GM18517 (cell line): ENCODE measurements around the gene ADCY1.

Source experiments
- ATAC-seq: cut with Tn5 transposase; IDR thresholded peaks from one replicate; pipeline ENCODE4 v1.9.1; 2021; ENCODE audit warnings: mild to moderate bottlenecking, moderate library complexity; ENCODE audit not compliant: unreplicated experiment

The ADCY1 gene

DNA sequence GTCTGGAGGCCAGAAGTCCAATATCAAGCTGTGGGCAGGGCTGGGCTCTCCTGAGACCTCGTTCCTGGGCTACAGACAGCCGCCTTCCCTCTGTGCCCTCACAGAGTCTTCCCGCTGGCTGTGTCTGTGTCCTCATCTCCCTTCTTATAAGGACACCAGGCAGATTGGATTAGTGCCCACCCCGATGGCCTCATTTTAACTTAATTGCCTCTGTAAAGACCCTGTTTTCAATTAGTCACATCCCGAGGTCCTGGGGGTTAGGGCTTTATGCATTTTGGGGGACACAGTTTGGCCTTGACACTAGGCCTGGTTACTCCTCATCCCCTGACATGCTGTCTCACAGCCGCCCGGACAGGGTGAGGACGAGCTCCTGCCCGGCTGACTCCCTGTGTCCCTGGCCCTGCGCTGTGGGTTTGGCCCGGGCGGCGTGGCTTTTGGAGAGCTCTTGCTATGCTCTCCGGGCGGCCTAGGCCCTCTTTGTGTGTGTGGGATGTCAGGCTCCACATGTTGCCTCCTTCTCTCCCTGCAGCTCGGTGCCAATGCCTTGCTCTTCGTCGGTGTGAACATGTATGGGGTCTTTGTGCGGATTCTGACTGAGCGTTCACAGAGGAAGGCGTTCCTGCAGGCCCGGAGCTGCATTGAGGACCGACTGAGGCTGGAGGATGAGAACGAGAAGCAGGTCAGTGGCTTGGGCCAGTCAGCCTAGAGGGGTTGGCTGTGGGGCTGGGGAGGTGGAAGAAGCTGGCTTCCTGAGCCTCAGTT lies 18.2 kb downstream of the ADCY1 start:
- no peak for ATAC-seq

DNA sequence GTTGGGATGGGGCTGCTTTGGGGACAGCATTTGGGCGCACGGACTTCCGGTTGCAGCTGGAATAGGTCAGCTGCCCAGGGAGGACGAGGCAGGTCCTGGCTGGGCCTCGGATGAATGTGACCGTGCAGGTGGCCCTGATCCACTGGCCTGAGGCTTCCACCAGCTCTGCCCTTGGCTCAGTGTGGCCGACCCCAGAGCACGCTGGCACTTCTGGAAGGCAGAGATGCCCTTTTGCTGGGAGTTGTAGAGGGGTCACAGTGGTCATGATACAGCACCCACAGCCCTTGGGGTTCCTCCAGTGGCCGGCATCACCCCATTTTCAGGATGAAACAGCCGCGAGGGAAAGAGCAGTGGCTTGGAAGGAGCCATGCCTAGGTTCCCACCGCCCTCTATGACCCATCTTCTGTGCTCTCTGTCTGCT lies 19.0 kb downstream of the ADCY1 start:
- no peak for ATAC-seq

DNA sequence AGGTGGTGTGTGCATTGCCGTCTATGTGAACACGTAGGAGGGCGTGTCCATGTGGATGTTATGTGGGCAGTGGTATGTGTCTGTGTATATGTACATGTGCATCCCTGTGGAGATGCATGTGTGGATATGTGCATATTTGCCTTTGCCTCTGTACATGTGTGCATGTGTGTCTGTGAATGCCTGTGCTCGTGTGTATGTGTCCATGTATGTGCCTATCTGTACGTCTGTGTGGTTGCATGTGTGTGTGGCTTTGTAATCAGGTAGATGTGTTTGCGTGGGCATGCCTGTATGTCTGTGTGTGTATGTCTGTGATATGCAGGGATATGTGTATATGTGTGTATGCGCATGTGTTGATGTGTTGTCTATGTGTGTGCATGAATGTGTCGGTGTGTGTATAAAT lies 19.7 kb downstream of the ADCY1 start:
- no peak for ATAC-seq

DNA sequence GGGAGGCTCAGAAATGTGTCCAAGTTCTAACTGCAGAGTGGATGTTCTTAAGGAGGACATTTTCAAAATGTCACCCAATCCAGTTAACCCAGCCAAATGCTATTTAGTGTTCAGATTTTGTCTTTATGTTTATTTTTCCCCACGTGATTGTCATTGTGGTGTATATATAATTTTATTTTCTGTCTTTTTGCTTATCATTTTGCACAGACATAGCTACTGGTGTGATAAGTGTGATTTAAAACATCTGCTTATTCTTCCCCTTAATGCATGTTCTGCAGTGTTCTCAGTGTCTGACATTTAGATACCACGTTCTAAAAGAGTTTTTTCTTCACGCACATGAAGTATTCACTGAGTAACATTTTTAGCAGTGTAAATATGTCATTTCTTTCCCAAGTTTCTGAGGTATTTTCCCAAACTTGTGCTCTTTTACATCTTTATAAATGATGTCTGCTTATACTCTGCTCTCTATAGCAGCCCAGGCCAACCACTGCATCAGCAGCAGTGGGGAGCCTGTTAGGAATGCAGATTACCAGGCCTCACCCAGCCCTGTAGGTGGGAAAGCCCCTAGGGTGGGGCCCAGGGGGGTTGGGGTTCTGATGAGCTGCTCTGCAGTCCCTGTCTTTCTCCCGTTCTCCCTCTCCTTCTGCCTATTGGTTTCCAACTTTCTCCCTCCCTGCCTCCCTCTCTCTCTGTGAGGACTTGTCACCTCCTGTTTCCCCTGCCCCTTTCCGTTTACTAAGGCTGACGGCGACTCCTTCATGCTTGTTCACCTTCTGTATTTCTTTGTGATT lies 20.8 kb downstream of the ADCY1 start:
- ATAC-seq: no peak

DNA sequence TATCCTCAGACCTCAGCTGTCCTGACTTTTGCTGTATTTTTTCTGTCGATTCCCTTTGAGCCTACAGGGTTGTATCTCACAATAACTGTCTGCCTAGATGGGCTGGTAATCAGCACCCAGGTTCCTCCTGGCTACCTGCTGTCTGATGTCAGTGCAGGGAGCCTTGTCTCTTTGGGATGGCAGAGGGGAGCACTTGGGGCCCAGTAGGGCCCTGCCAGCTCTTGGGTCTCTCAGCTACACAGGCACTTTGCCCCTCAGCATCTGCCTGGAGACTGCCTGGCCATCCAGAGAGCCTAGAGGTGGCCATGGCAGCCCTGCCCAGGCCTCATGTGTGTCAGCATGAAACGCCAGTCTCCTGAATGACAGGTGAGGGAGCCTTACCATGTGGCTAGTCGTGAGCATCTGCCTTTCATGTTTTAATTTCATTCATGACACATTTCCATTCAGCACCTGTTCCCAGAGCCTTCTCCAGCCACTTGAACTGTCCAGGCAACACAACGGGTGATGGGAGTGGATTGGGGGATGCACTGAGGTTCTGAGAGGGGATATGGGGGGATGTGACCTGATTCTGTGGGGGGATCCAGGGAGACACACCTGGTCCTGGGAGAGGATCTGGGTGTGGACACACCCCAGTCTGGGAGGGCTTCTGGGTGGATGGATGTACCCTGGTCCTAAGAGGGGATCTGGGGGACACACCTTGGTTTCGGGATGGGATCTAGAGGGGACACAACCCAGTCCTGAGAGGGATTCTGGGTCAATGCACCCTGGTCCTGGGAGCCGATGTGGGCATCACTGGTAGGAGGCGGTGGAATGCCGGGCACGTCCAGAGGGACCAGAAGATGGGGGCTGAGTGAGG lies 21.9 kb downstream of the ADCY1 start:
- no peak for ATAC-seq

DNA sequence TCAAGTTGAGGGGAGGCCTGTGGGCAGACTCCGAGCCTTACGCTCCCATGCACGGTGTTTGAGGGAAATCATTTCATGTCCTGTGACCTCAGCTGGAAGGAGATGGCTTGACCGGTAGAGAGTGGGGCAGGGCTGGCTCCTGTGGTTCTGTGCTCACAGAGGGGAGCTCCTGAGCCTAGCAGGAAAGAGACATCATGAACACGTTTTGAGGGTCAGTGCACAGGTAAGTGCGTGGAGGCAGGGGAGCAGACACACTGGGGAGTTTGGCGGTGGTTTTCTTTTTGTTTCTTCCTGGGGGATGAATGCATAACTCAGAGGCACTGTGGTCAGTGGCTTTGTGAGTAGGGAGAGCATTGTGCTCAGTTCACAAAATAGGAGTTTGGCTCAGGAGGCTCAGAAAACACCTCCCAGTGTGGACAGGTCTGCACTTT lies 22.5 kb downstream of the ADCY1 start:
- no peak for ATAC-seq

DNA sequence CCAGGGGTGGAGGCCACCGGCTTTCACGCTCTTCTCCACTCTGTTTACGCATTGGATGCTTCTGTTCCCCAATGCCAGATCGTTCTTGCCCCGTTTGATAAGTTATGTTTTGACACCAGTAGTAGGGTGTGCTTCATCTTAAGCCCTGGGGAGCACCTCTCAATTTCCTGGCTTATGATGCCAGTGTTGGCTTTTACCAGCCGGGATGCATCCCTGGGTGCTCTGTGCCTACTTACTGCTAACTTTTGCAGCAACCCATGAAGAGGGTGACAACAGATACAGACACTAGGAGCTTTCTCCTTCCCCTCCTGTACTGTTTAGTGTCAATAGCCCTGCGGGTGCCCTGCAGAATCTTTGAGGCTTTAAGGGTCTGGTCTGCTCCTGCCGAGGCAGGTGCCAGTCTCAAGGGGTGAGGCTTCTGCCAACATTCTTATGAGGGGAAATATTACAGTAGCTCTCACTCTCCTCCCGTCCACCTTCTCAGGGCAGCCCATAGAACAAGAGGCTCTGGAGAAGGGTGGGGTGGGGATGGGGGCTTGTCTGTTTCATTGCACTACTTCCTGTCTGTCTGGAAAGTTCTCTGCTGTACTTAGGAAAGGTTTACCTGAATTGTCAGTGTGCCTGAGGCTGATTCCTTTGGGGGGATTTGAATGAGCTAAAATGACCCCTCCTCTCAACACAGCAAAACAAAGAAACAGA lies 23.3 kb downstream of the ADCY1 start:
- no peak for ATAC-seq

DNA sequence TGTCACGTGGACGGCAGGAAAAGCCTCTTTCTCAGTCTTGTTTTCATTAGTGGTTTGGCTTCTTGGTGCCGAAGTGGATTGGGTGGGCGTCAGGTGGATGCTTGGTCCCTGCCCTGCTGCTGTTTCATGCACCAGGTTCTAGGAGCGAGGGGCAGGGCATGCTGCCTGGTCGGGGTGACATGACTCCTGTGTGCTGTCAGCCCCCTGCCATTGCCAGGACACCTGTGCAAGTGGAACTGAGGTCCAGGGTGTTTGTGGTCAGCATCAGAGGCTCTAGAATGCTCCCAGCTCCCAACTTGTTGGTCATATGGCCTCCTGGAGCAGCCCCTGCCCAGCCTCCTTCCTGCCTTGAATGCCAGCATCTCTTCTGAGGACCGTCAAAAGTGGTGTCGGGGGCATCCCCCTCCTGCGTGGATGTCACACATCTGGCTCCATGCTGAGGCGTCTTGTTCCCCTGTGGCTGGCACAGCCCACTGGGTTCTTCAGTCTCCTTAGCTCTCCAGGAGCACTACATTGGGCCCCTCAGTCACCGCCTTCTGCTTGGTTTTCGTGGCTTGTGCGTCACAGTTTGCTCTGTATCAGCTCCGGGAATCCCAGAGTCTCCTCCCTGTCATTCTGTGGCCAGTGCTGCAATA lies 24.8 kb downstream of the ADCY1 start:
- no peak for ATAC-seq

DNA sequence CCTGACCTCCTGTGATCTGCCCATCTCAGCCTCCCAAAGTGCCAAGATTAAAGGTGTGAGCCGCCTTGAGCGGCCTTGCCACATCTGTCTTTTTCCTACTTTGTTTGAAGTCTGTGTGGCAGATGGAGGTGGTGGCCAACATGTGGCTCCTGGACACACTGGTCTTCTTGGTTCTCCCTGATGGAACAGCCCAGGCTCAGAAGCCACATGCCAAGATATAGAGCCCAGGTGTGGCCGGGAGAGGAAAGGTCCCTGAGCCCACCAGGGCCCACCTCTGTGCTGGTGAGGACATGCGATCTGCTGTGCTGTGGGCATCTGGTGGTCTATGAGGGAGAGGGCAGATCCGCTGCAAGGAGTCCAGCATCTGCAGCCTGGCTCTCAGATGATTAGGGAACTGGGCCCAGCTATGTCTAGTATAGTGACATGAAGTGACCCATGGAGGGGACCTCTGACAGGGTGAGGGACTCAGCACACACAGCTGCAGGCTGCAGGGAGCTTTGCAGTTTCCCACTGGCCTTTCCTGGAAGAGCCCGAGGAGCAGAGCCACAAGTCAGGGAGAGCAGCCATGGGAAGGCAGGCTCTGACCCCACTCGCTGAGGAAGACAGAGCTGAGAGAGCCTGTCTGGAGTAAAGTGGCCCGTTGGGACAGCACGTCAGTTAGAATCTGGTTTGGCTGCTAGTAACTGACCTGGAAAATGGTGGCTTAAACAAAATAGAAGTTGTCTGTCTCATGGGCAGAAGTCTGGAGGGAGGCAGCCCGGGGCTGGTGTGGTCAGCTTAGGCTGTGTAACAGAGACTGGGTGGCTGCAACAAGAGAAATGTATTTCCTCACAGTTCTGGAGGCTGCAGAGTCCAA lies 25.9 kb downstream of the ADCY1 start:
- ATAC-seq: no peak

DNA sequence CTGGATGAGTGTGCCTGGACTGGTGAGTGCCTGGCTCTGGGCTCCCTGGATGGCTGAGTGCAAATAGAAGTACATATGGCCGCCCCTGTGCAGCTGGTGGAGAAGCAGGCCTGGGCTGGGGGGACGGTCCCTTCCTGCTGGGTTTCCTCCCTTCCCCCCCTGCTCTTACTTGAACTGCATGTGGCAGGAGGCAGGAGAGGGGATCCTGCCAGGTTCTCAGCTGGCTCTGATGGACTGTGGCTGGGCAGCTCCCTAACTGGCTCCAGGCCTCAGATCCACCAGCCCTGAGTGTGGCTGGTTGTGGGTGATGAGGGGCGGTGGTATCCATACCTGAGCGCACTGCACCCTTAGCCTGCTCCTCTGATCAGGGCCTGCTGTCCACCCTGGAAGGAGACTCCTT lies 26.9 kb downstream of the ADCY1 start:
- ATAC-seq: no peak

DNA sequence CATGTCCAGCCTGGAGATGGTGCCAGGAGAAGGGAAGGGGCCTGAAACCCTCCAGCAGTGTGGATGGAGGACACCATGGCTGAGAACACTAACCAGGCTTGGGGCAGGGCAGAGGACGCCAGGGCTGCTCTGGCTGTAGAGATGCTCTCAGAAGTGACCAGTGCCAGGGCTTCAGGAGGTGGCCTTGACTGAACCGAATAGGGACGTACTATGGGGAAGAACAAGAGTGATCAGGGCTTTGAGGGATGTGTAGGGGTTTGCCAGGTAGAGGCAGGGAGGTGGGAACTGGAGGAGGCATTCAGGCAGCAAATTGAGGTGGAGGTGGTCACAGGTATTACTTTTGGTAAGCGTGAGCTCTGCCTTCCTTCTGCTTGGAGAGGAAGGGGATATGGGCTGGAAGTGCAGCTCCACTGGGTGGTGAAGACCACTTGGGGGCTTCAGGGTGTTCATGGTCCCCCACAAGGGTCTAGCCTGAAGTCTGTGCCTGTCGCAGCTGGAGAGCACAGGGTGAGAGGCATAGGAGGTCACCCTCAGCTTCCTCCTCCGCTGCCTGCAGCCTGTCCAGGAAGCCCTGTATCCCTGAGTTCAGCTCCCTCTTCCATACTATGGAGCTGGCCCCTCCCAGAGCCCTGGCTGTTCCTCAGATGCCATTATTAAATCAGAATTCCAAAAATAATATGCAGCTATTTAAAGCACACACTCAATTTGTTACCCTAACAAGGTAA lies 27.8 kb downstream of the ADCY1 start:
- no peak for ATAC-seq

DNA sequence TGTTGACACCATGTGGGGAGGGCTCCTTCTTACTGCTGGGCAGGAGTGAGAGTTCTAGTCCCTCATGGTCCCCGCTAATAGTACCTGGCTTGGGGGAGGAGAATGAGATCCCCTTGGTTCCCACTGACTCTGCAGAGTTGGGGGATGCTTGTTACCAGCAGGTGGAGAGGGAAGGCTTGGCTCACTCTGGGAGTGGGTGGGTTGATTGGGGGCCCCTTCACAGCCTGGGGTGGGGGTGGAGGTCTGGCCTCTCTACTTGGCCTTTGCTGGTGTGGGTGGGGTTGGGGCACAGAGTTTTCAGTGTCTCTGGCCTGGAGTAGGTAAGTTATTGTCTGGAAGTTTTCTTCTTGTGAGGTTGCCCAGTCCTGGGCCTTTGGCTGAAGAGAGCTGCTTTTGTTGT lies 31.9 kb downstream of the ADCY1 start:
- ATAC-seq: no peak

DNA sequence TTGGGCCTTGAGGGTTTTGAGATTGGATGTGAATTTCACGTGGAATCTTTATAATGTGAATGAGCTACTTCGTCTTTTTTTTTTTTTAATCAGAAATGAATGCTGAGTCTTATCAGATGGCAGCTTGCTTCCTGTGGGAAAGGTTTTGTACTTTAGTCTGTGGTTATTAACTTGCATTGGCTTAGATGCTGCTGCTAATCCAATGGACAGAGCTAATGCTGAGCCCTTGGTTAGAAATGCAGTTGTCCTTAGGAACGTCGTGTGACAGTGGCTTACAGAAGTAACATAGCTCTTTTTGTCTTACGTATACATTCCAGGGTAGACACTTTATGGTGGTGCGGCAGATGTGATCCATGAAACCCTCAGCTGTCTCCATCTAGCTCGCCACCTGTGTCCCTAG lies 32.8 kb downstream of the ADCY1 start:
- no peak for ATAC-seq

DNA sequence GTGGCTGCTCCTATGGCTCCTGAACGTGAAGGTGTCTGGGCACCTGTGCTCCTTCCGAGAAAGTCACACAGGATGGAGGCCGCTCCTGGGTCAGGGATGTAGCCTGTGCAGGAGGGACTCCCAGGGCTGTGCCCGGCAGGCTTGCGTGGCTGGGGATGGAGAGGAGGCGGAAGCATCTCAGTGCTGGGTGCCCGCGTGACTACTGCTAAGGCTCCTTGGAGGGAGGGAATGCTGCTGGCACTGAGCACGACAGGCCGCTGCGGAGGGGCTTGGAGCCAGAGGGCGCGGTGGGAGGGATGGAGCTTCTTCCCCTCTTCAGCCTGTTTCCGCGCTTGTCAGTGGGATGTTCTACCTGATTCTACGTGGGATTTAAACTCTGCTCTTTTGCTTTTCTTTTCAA lies 35.0 kb downstream of the ADCY1 start:
- ATAC-seq: no peak

DNA sequence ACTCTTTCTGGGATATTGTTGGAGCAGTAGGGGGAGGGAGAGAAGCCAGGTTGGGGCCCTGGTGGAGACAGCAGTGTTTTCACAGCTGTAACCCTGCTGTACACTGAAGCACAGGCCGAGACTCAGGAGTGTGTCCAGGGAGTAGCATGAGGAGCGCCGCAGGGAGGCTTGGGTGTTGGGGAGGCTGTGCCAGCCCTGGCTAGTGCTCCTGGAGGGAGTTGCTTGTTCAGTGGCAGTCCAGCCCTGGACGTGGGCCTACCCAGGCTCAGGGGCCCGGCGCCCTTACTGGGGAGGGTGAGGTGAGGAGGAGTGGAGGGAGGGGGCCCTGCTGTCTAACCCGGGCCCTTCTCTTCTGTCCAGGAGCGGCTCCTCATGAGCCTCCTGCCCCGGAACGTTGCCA lies 35.9 kb downstream of the ADCY1 start:
- ATAC-seq: no peak

DNA sequence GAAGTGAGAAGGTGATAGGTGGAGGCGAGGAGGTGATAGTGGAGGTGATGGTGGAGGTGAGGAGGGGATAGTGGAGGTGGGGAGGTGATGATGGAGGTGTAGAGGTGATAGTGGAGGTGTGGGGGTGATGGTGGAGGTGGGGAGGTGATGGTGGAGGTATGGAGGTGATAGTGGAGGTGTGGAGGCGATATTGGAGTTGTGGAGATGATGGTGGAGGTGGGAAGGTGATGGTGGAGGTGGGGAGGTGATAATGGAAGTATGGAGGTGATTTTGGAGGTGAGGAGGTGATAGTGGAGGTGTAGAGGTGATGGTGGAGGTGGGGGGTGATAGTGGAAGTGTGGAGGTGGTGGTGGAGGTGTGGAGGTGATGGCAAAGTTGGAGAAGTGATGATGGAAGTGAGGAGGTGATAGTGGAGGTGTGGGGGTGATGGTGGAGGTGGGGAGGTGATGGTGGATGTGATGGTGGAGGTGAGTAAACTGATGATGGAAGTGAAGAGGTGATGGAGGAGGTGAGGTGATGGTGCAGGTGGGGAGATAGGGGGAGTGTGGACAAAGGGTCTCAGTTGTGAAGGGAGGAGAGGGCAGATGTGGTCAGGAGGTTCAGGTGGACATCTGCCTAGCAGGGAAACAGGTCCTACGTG lies 36.6 kb downstream of the ADCY1 start:
- ATAC-seq: no peak

DNA sequence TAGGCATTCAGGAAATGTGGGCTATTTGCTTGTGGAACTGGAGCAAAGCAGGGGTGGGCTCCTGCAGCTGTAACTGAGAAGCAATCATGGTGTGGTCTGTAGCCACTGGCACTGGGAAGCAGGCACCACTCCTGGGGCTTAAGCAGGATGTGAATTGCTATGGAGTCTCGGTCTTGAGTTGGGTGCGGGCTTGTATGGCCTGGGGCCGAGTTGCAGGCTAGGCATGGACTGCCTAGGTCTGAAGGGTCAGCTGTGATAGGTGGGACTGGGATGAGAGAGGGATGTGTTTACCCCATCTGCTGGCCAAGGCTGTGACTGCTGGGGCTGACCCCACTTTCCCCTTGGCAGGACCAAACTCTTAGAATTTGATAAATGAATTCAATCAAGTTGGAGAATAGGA lies 43.0 kb downstream of the ADCY1 start:
- no peak for ATAC-seq

DNA sequence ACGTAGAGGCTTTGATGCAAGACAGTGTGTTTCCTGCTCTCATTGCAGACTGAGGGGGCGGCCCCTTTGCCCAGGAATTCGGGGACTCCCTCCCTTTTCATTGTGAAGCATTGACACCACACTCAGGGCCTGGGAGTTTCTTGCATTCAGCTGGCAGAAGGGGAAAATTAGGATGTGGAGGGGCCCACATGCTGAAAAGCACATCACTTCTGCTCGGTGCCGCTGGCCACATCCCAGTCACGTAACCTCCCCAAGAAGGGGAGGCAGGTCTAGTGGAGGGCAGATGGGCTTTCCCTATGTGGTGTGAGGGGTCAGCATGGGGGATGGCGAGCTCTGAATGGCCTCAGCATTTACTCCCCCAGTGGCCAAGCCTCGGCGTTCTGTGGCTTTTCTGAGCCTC lies 47.9 kb downstream of the ADCY1 start:
- no peak for ATAC-seq
